ACHN (cell line): ENCODE data around the gene MESP2.
A peak's percentile ranks its signal among the peaks of the same experiment; 100 is the strongest.

Experiments used
- DNase-seq: peaks from one replicate; pipeline ENCODE4 v3.0.0-alpha.2; 2015
- in situ Hi-C: cut with HindIII; loops from 2 replicates; pipeline ENCODE4 v1.10.0; 2017; ENCODE audit warnings: low sequenced_read_pairs, low pct_ligation_motif_present, low pct_unique_long_range_greater_than_20kb

Gene MESP2

DNA sequence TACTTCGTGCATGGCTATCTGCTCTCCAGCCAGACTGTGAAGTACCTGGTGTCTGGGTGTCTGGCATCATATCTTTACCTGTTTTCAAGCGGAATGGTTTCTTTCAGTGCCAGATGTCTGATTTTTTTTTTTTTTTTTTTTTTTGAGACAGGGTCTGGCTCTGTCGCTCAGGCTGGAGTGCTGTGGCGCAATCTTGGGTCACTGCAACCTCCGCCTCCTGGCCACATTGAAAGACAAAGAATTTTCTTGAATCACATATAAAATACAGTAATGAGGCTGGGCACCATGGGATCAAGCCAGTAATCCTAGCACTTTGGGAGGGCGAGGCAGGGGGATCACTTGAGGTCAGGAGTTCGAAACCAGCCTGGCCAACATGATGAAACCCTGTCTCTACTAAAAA is 22.3 kb upstream of the MESP2 start:
- no peak for DNase-seq
- in situ Hi-C loops = no loop called here

DNA sequence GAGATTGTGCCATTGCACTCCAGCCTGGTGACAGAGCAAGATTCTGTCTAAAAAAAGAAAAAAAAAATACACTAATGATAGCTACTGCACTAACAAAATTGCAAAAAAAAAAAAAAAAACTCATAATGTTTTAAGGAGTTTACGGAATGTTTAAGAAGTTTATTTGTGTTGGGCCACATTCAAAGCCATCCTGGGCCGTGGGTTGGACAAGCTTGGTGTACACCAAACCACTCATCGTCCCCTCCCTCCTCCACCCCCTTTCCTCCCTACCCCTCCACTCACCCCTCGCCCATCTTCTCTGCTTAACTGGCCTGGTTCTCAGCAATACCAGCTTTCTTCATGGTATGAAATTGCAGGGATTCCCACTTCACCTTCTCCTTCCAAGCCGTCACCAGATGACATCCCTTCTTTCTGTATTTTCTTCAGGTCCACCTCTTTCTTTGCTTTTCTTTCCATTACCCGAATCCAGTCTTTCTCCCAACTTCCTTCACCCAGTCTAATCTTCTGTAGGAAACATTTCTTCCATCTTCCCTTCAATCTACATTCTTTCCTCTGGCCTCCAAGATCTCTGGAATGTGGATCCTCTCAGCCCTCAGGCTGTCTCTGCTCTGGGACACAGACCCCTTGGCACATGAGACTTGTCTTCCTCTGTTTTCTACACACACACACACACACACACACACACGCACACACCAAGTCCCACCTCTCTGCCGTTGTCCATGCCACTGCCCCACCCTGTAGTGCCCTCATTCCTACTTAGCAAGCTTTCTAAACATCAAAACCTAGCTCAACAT is 21.6 kb upstream of the MESP2 start:
- in situ Hi-C loops = no loop called here
- no peak for DNase-seq

DNA sequence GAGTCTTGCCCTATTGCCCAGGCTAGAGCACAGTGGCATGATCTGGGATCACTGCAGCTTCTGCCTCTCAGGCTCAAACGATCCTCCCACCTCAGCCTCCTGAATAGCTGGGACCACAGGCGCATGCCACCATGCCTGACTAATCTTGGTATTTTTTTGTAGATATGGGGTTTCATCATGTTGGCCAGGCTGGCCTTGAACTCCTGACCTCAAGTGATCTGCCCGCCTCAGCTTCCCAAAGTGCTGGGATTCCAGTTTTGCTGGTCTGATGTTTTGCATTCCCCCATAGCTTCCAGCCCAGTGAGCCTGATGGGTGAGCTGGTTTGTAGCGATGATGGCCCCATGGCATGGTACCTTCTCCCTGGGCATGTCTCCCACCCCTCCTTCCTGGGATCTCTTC is 20.4 kb upstream of the MESP2 start:
- no peak for DNase-seq
- in situ Hi-C loops = no loop called here

GRCh38 chr15:89756897-89757296 is 19.2 kb upstream of the MESP2 start:
- in situ Hi-C loops = no loop called here
- no peak for DNase-seq

GRCh38 chr15:89758283-89758682 is 17.8 kb upstream of the MESP2 start:
- DNase-seq = no peak
- in situ Hi-C loops = no loop called here

- in situ Hi-C loops = no loop called here
- no peak for DNase-seq
These were observed 17.2 kb upstream of the MESP2 start for GRCh38 chr15:89758981-89759380.

GRCh38 chr15:89759835-89760234 is 16.3 kb upstream of the MESP2 start:
- in situ Hi-C loops = no loop called here
- DNase-seq = no peak

DNA sequence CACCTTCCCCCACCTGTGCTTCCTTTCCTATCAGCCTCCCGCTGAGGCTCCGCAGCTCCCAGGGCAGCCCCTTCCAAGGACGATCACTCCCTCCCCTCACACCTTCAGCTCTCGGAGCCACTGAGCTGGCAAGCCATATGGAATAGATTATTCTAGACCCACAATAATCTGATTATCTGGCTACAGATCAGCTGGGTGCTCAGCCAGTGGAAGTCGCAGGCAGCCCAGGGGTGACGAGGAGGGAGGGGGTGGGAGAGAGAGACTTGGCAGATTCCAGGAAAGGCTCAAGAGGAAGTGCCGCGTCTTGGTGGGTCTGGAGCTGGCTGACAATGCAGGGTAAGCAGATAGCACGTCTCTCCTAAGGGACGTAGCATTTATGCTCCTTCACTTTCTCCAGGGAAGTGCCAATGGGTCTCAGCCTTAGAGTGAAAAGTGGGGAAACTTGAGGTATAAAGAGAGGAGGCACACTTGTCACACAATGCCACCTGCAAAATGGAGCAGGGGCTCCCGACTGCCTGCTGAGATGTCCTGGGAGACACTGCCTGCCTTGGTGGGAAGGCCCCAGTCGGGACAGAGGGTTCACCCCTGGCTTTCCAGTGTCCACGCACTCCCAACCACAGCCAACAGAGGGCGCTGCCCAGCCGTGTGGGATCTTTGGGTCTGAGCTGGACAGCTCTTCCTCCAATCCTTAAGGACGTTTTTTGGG is 15.7 kb upstream of the MESP2 start:
- peak; percentile 74 for DNase-seq
- in situ Hi-C loops = no loop called here

GRCh38 chr15:89761009-89761831 is 14.9 kb upstream of the MESP2 start:
- in situ Hi-C loops = no loop called here
- no peak for DNase-seq

DNA sequence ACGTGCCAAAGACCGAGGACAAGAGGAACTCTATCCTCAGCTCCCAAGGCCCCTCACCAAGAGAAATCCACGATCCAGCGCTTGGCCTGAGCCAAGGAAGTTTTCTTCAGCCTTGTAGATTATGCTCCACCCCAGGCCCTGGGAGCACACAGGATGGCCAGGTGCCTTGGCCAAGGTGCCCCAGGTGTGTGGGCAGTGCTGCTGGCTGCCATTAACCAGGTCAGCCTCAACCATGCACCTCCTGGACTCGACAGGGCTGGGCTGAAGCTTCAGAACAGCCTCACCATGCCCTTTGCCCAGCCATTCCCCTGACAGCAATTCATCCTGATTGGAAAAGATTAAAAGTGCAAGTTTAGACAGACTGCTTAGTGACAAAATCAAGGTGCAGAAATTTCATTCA is 14.2 kb upstream of the MESP2 start:
- DNase-seq = no peak
- in situ Hi-C loops = no loop called here

- in situ Hi-C loops = no loop called here
- DNase-seq = no peak
These were observed 10.4 kb upstream of the MESP2 start for GRCh38 chr15:89765694-89766093.

DNA sequence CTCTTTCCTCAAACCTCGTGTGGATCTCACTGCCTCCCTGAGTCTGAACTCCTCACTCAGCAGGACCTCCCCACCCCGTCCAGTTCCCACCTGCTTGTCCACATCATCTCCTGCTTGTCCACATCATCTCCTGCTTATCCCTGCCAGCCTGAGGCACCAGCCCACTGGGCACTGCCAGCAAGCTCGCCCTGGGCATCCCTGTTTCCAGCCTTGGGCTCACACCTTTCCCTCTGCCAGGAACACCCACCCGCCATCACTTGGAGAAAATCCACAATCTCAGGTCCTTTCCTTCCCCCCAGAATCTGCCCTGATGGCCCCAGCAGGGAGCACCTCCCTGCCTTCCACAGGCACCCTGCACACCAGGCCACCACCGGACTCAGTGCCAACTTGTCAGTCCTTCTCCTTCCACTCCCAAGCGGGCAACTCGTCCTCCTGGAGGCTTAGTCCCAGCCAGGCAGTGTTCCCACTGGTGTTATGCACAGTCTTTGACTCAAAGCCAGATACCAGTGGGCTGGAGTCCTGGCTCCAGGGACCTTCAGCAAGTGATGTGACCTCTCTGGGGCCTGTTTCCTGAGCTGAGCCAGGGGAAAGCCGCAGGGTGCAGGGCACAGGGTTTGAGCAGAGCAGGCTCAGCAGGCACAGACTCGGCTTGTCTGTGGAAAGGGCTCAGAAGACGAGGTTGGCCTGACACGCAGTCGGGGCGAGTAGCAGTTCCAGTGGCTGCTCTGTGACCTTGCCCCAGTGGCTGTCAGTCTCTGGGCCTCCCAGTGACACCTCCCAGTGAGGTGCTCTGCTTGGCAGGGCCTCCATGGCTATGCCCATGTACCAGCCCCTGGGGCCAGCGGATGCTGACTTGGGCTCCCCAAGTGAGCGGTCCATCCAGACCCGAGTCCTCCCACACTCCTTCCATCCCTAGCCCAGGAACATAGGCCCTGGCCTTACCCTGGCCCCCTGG is 9.5 kb upstream of the MESP2 start:
- in situ Hi-C loops = no loop called here
- no peak for DNase-seq

- DNase-seq = no peak
- in situ Hi-C loops = no loop called here
These were observed 8.7 kb upstream of the MESP2 start for GRCh38 chr15:89767411-89767915.

DNA sequence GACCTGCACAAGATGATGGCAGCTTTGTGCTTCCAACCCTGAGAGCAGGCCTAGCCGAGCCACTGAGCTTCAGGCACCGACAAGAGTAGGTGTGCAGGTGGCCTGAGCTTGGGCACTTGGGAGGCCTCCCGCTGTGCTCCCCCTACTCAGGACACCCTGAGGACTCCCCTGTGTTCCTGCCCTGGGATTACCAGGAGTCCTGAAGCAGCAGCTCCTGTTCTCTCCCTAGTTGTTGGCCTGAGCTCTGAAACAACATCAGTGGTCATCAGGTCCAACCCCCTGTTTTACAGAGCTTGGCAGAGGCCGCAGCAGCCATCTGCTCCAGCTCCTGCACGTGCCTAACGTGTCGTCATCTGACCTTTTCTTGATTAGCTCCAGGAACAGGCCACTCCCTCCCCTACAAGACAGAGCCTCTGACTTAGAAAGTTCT is 8.0 kb upstream of the MESP2 start:
- DNase-seq = no peak
- in situ Hi-C loops = no loop called here

GRCh38 chr15:89769366-89769765 is 6.8 kb upstream of the MESP2 start:
- no peak for DNase-seq
- in situ Hi-C loops = no loop called here

DNA sequence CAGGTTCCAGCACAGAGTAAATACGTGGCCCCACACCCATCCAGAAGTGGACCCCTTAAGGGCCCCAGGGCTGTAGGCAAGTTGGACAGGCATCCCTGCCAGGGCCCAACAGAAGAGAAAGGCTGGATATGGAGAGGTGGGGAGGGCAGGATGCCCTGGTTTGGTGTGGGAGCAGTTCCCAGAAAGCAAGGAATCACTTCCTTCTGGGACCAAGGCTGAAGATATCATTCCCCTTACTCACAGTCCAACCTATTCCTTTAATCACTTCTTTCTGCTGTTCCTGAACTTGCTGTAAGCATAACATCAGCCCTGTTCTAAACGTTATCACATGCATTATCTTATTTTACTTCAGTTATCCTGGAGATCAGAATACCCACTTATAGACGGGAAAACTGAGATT is 6.1 kb upstream of the MESP2 start:
- in situ Hi-C loops = no loop called here
- no peak for DNase-seq

DNA sequence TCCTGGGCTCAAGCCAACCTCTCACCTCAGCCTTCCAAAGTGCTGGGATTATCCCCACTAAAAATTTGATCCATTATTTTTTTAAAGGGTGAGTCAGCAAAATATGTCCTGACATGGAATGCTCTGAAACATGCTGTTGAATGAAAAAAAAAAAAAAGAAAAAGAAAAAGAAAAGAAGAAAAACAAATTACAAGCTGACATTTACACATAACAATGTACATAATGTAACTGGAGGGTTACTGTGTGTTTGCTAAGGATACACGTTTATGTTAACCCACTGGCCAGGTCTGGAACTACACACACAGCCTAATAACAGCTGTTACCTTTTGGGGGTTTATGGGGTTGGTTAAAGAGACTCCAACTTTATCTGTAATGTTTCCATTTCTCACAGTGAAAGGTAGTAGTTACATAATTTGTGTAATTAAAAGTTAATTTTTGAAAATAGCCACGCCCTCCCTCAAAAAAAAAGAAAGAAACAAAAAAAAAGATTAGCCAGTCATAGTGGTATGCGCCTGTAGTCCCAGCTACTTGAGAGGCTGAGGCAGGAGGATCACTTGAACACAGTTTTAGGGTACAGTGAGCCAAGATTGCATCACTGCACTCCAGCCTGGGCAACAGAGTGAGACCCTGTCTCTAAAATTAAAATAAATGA is 3.1 kb upstream of the MESP2 start:
- in situ Hi-C loops = no loop called here

DNA sequence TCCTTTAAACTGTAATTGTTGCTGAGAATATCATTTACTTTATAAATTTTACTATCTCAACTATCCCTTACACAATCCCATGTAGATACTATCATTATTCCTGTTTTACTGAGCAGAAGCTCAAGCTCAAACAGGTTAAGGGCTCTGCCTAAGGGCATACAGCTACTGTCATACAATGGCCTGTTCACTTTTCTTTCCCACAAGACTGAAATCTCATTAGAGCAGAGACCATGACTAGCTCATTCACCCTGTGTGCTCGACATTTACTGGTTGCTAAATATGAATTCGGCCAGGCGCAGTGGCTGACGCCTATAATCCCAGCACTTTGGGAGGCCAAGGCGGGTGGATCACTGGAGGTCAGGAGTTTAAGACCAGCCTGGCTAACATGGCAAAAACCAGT is 1.6 kb upstream of the MESP2 start:
- in situ Hi-C loops = no loop called here

More for the DNA sequence above, 3.1 kb upstream of the MESP2 start:
- DNase-seq = peak; percentile 8

More for the DNA sequence above, 1.6 kb upstream of the MESP2 start:
- DNase-seq = no peak
